A549 treated with RU486 at 1 μM for 4 hours (cell line): ENCODE results near the gene RNF6. TPM values are rescaled to one million over a fixed set of nuclear protein-coding genes. Genes with fewer than 3 reads are reported as not detected.

Experiments
- total RNA-seq: library from RNA; stranded (reverse); fragments of 200-300 nt; extraction: Qiagen RNA extraction; gene quantifications from 5 replicates; pipeline ENCODE4 v1.2.3, GENCODE V29; 2022; ENCODE audit warnings: low read depth

Gene RNF6
- 23.2 to 35.5 TPM (median 27.7 TPM) in 5 replicates for total RNA-seq

DNA sequence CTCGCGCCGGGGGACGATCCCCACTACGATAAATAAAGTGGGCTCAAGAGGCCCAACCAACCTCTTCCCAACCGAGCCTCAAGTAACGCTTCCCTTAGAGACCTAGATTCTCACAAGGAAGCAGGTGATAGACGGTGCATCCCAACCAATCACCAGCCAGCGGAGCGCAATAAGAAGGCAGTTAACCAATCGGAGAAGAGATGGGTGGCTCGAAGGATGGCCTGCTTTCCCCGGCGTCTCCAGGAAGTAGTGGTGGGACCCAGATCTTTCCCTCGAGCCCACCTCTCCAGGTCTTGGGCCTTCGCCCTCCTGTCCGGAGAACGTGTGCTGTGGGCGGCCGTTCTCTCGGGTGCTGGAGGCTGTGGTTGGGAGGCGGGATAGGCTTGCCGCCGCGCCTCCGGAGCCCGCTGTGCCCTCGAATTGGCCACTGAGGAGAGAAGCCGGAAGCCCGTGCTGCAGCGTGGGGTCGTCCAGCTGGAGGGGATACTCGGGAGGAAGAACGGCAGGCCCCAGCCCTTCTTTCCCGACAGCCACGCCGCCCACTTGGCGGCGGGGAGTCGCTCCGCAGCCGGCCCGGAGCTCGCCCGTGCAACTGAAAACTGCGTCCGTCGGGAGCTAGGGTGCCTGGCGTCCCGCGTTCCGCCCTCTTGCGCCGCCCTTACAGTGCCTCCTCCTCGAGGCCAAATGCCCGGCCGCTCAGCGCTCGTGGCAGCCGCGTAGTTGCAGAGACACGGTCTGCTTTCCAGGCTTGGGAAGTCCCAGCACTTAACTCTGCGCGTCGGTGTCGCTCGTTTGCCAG is at the start of gene RNF6:
Gene RNF6, minus strand, starts transcription at position 594 of the 799 bp plus-strand sequence. CDS start 2,665 bp downstream, outside the sequence.

GRCh38 chr13:26253787-26254582 is 31.9 kb upstream of the RNF6 start, which contains the start of gene CDK8:
CDK8 (plus strand) TSS chr13:26254129; CDS start chr13:26254642, 513 bp downstream.

Other genes with a start within 250 kb of the RNF6 start
- gene SHISA2, start 170.3 kb downstream of the RNF6 start, total RNA-seq, result not detected in 5 replicates
- 9.2 to 13.7 TPM (median 13.2 TPM) in 5 replicates for gene CDK8, start 31.8 kb upstream of the RNF6 start, total RNA-seq